ENCODE measurements around the gene VMP1. TPM values are rescaled to one million over a fixed set of nuclear protein-coding genes. Genes with fewer than 3 reads are reported as not detected.

Gene VMP1
- total and polyA plus RNA-seq, 2 of the 4 experiments (the other 2 are of a cell fraction) = 89.8 to 197 TPM

- CTCF ChIA-PET = no interaction called here
- ATAC-seq (ENCODE audit: low read depth) = no peak
- Histone ChIP-seq H3K14ac (replicated peaks; ENCODE audit: low read depth, low read length) (no peak overlapping the region; the same call in 1 of the 2 replicates), H3K9me3 (ENCODE audit: control insufficient read depth, insufficient read depth, low read length) (no peaks in the 10 kb centered on the region), H3K27ac (ENCODE audit: insufficient read depth, low read length) (peak overlapping the region; percentile 54; the same call in 1 of the 2 replicates), H2BK20ac (ENCODE audit: low read depth, low read length) (peak overlapping the region; percentile 84; the same call in 1 of the 2 replicates), H4K5ac (ENCODE audit: low read depth, low read length) (peak overlapping the region; percentile 77; the same call in 1 of the 2 replicates), H3K56ac (ENCODE audit: extremely low read depth, insufficient read depth, low read length) (no peak overlapping the region), H4K91ac (ENCODE audit: insufficient read depth, low read depth, low read length) (peak overlapping the region; percentile 6; the same call in 1 of the 2 replicates), H4K8ac (ENCODE audit: low read depth in 2 of 2, low read length in 2 of 2) (0 out of 4 replicates have a peak overlapping the region, but pooled peaks of 1 of the 2 experiments have one; percentile 0), H2AK9ac (replicated peaks; ENCODE audit: low read depth, low read length, poor library complexity) (no peak overlapping the region), H2BK5ac (ENCODE audit: low read depth, low read length, poor library complexity, severe bottlenecking) (peak overlapping the region; percentile 91), H3K4ac (ENCODE audit: low read depth, low read length) (peak overlapping the region; percentile 36), H3K4me2 (ENCODE audit: low read depth, low read length) (no peak overlapping the region), H3K4me3 (ENCODE audit: insufficient read depth, low read depth, low read length) (no peak overlapping the region), H2BK15ac (ENCODE audit: low read depth, low read length) (peak overlapping the region; percentile 56; the same call in 1 of the 3 replicates), H2BK120ac (ENCODE audit: low read depth, low read length) (peak overlapping the region; percentile 41), H3K27me3 (ENCODE audit: control insufficient read depth, insufficient read depth, low read length) (no peaks in the 10 kb centered on the region), H2AK5ac (ENCODE audit: low read depth, low read length) (peak overlapping the region; percentile 27; the same call in 1 of the 2 replicates), H3K9me1 (ENCODE audit: insufficient read depth, low read length) (peaks cover 5% of the 10 kb centered on the region; the same call in 1 of the 2 replicates), H3K23ac (ENCODE audit: low read depth, low read length) (peak overlapping the region; percentile 4; the same call in 1 of the 2 replicates), H3K79me1 (ENCODE audit: low read depth in 1 of 2, low read length in 2 of 2) (peaks cover 0 to 39% of the 10 kb centered on the region in 2 experiments; a peak in 3 of 4 replicates), H3K18ac (ENCODE audit: low read depth, low read length) (peak overlapping the region; percentile 57), H3K4me1 (ENCODE audit: control insufficient read depth, insufficient read depth, low read length) (peaks cover 9% of the 10 kb centered on the region), H4K20me1 (ENCODE audit: insufficient read depth, low read length) (no peaks in the 10 kb centered on the region), H3K9ac (ENCODE audit: low read depth, low read length) (no peak overlapping the region), H3K36me3 (ENCODE audit: control insufficient read depth, insufficient read depth, low read length) (no peaks in the 10 kb centered on the region), H2AFZ (replicated peaks; ENCODE audit: low read length, poor library complexity) (no peak overlapping the region)
- POLR2A ChIA-PET (ENCODE audit: unreplicated experiment) = interaction anchor here (0.7 to 1.1 kb wide), 2 partner anchors 41 to 177 kb away, joined by 3 to 11 read pairs; no protein-coding TSS in a partner anchor
- in situ Hi-C loops (cut with MboI; ENCODE audit: low sequenced_read_pairs) = no loop called here
- DNase-seq = no peak
- TF ChIP-seq USF2 (IDR thresholded peaks at IDR 0.05; ENCODE audit: low read depth, low read length) (no peak), ELK1 (IDR thresholded peaks at IDR 0.05; ENCODE audit: borderline replicate concordance, low read depth, low read length) (no peak)
- intact Hi-C loops (cut with micrococcal nuclease) = no loop called here
- BruUV-seq (replicated peaks) = no TSS peak
- dilution Hi-C loops (cut with HindIII; ENCODE audit: low sequenced_read_pairs, unreplicated experiment) = no loop called here
- no CpG with 5 or more reads among the region's 4 CpGs for WGBS, 2 experiments (ENCODE audit: extremely low coverage in 2 of 2, insufficient read length in 1 of 2)
Observed at GRCh38 chr17:59796138-59796537, 88.7 kb downstream of the VMP1 start.

Data from IMR-90 (cell line).